Measurements from ENCODE around the gene PPP1R15B.

PPP1R15B gene

GRCh38 chr1:204411451-204412204 lies at the start of gene PPP1R15B:
PPP1R15B (minus strand) TSS chr1:204411817; CDS start chr1:204411411, 406 bp downstream.
- CTCF ChIA-PET: interaction anchor here (2.1 to 4.9 kb wide), 7 partner anchors 14 to 91 kb away, joined by 4 to 111 read pairs (median 13); no protein-coding TSS in a partner anchor
- TF ChIP-seq, protein P1, sequence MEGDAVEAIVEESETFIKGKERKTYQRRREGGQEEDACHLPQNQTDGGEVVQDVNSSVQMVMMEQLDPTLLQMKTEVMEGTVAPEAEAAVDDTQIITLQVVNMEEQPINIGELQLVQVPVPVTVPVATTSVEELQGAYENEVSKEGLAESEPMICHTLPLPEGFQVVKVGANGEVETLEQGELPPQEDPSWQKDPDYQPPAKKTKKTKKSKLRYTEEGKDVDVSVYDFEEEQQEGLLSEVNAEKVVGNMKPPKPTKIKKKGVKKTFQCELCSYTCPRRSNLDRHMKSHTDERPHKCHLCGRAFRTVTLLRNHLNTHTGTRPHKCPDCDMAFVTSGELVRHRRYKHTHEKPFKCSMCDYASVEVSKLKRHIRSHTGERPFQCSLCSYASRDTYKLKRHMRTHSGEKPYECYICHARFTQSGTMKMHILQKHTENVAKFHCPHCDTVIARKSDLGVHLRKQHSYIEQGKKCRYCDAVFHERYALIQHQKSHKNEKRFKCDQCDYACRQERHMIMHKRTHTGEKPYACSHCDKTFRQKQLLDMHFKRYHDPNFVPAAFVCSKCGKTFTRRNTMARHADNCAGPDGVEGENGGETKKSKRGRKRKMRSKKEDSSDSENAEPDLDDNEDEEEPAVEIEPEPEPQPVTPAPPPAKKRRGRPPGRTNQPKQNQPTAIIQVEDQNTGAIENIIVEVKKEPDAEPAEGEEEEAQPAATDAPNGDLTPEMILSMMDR (IDR thresholded peaks at IDR 0.05; ENCODE audit: insufficient read depth, low read length, missing control alignments): no peak
- peak within 1 kb of the TSS; percentile 73 for H3K4me3 ChIP-seq (ENCODE audit: low read depth, low read length)
- POLR2A ChIA-PET: interaction anchor here (0.6 to 1.6 kb wide), 2 partner anchors 12 to 90 kb away, joined by 3 to 8 read pairs; no protein-coding TSS in a partner anchor
- peak; percentile 93 for DNase-seq (ENCODE audit: low read depth, low spot score)

- CTCF ChIA-PET: interaction anchor here (10.8 kb wide), 1 partner anchor 12 kb away, joined by 115 read pairs; no protein-coding TSS in a partner anchor
- no peak for DNase-seq (ENCODE audit: low read depth, low spot score)
- TF ChIP-seq, protein P1 (IDR thresholded peaks at IDR 0.05; ENCODE audit: insufficient read depth, low read length, missing control alignments): no peak
- POLR2A ChIA-PET: no interaction called here
- no peak overlapping the region for H3K4me3 ChIP-seq (ENCODE audit: low read depth, low read length)
Observed at GRCh38 chr1:204460346-204460745, 48.7 kb upstream of the PPP1R15B start.

DNA sequence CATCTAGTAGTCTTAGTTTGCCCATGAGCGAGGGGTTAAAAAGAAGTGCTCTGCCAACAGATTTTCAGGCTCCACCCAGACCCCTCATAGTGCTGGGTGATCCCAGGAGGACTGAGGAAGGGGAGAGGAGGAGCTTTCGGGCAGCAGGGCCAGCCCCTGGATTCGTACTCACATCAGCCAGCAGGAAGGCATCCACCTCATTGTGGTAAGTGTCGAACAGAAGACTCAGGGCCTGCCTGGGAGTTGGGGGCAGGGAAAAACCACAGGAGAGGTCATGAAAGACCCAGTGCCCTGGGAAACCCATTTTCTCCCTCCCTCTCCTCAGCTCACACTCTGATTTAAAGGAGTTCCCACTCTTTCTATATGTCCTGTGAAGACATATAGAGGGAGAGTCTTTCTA lies 48.1 kb upstream of the PPP1R15B start:
- DNase-seq (ENCODE audit: low read depth, low spot score): no peak
- no peak overlapping the region for H3K4me3 ChIP-seq (ENCODE audit: low read depth, low read length)
- CTCF ChIA-PET: interaction anchor here (1.3 to 10.8 kb wide), 3 partner anchors 12 to 52 kb away, joined by 4 to 115 read pairs (median 5); no protein-coding TSS in a partner anchor
- TF ChIP-seq, protein P1 (IDR thresholded peaks at IDR 0.05; ENCODE audit: insufficient read depth, low read length, missing control alignments): no peak
- POLR2A ChIA-PET: no interaction called here

- TF ChIP-seq, protein P1 (IDR thresholded peaks at IDR 0.05; ENCODE audit: insufficient read depth, low read length, missing control alignments): no peak
- ChIA-PET CTCF (interaction anchor here (1.1 to 21.8 kb wide), 5 partner anchors 8 to 46 kb away, joined by 3 to 369 read pairs (median 5); no protein-coding TSS in a partner anchor), POLR2A (no interaction called here)
- H3K4me3 ChIP-seq (ENCODE audit: low read depth, low read length): no peak overlapping the region
- DNase-seq (ENCODE audit: low read depth, low spot score): no peak
Observed at GRCh38 chr1:204457666-204458065, 46.0 kb upstream of the PPP1R15B start.

GRCh38 chr1:204456826-204457442 lies 45.3 kb upstream of the PPP1R15B start:
- no peak for DNase-seq (ENCODE audit: low read depth, low spot score)
- H3K4me3 ChIP-seq (ENCODE audit: low read depth, low read length): no peak overlapping the region
- ChIA-PET CTCF (interaction anchor here (1.0 to 21.8 kb wide), 5 partner anchors 9 to 46 kb away, joined by 3 to 369 read pairs (median 5); no protein-coding TSS in a partner anchor), POLR2A (interaction anchor here (0.9 kb wide), 1 partner anchor 37 kb away, joined by 3 read pairs; the partner anchor contains the start of gene PIK3C2B)
- TF ChIP-seq, protein P1 (IDR thresholded peaks at IDR 0.05; ENCODE audit: insufficient read depth, low read length, missing control alignments): no peak

- DNase-seq (ENCODE audit: low read depth, low spot score): no peak
- TF ChIP-seq, protein P1 (IDR thresholded peaks at IDR 0.05; ENCODE audit: insufficient read depth, low read length, missing control alignments): no peak
- no peak overlapping the region for H3K4me3 ChIP-seq (ENCODE audit: low read depth, low read length)
- POLR2A ChIA-PET: no interaction called here
- CTCF ChIA-PET: interaction anchor here (0.7 to 21.8 kb wide), 4 partner anchors 8 to 48 kb away, joined by 3 to 369 read pairs (median 59); no protein-coding TSS in a partner anchor
Observed at GRCh38 chr1:204455831-204456145, 44.2 kb upstream of the PPP1R15B start.

Measured in AG04449 (cell line).